OCI-LY1 (cell line): ENCODE data around the gene PRCP.

ENCODE experiments used
- CTCF ChIP-seq: fragments of 200-600 bp; sonication (generic), shearing (Covaris generic); IDR thresholded peaks from 2 replicates; pipeline ENCODE4 v1.5.1; 2017; ENCODE audit warnings: mild to moderate bottlenecking, antibody characterized with exemption, low read length, moderate library complexity, mixed read lengths
- EZH2 ChIP-seq: fragments of 200-600 bp; sonication (generic), shearing (Covaris generic); IDR thresholded peaks from 2 replicates; pipeline ENCODE4 v1.8.0; 2017; ENCODE audit warnings: borderline replicate concordance, mixed run types, mild to moderate bottlenecking, antibody characterized with exemption, low read length, moderate library complexity, mixed read lengths

- TF ChIP-seq CTCF (no peak), EZH2 (no peak)
Observed at GRCh38 chr11:82829101-82829500, 71.1 kb downstream of the PRCP start.
